HepG2 (cell line): ENCODE data around the gene ZNF771. TPM values are rescaled to one million over a fixed set of nuclear protein-coding genes. Genes with fewer than 3 reads are reported as not detected.

Experiments used
- ATAC-seq: fragments of 200-7000 bp; cut with Tn5 transposase; 3 replicates; pipeline ENCODE4 v1.9.1; 2020; ENCODE audit warnings: mild to moderate bottlenecking, moderate library complexity
- BruUV-seq: library from RNA; stranded (reverse); fragments of 400-500 nt; replicated peaks from 2 replicates; lab custom pipeline; 2021; lab: Mats Ljungman, UMichigan
- CTCF ChIA-PET: fragments of 300-600 bp; formaldehyde crosslinking; extraction: SDS; loops from one replicate; lab custom pipeline; 2021; ENCODE audit warnings: low total read pairs, inconsistent platforms, low intra/inter-chr PET ratio; lab: Yijun Ruan, JAX
- POLR2A ChIA-PET: fragments of 350-600 bp; sonication (Branson Sonifier 250); formaldehyde crosslinking; loops from one replicate; lab custom pipeline; 2020; ENCODE audit warnings: antibody characterized with exemption, inconsistent platforms; lab: Yijun Ruan, JAX
- DNase-seq: peaks from one replicate; pipeline ENCODE4 v3.0.0-alpha.2; 2015; ENCODE audit warnings: low spot score
- FAIRE-seq: peaks from 3 replicates; lab custom pipeline; 2011; peaks lifted over from hg19 to GRCh38; lab: Jason Lieb, UNC
- H2AFZ ChIP-seq: one replicate; pipeline ENCODE4 v1.6.1; 2011; ENCODE audit warnings: low read length, inconsistent platforms
- H3K27ac ChIP-seq: fragments of 300-600 bp; 3 replicates; pipeline ENCODE4 v1.8.0; 2011; ENCODE audit warnings: mixed run types, mild to moderate bottlenecking, mixed read lengths, low read length, inconsistent platforms; ENCODE audit not compliant: insufficient read depth; ENCODE audit errors: extremely low read length
- H3K27me3 ChIP-seq, 2 experiments: fragments of 200-600 bp in 1 of 2; 2 replicates in 1 of 2; 3 replicates in 1 of 2; pipeline versions ENCODE4 v1.6.0 to v1.8.0; 2011; ENCODE audit warnings: low read length in 2 of 2, mild to moderate bottlenecking in 2 of 2, moderate library complexity in 2 of 2, inconsistent platforms in 1 of 2; ENCODE audit not compliant: insufficient read depth in 2 of 2, control insufficient read depth in 1 of 2
- H3K36me3 ChIP-seq, 2 experiments: fragments of 200-600 bp in 1 of 2; replicated peaks in 1 of 2; 2 replicates in 1 of 2; 3 replicates in 1 of 2; pipeline versions ENCODE4 v1.5.1 to v1.8.0; 2011; ENCODE audit warnings: low read length in 2 of 2, inconsistent platforms in 1 of 2; ENCODE audit not compliant: insufficient read depth in 2 of 2, control insufficient read depth in 1 of 2
- H3K4me1 ChIP-seq: 2 replicates; pipeline ENCODE4 v1.5.1; 2012; ENCODE audit warnings: low read length, inconsistent platforms; ENCODE audit not compliant: insufficient read depth
- H3K4me2 ChIP-seq: 2 replicates; pipeline ENCODE4 v1.6.0; 2011; ENCODE audit warnings: low read depth, low read length, inconsistent platforms
- H3K4me3 ChIP-seq, 3 experiments: fragments of 200-600 bp in 1 of 3; sonication (generic), shearing (Covaris generic) in 1 of 3; replicated peaks in 1 of 3; 2 replicates each; pipeline ENCODE4 v1.5.1; 2011 to 2016; ENCODE audit warnings: low read length in 3 of 3, inconsistent platforms in 2 of 3, low read depth in 2 of 3, mild to moderate bottlenecking in 2 of 3, control low read depth in 1 of 3, mixed read lengths in 1 of 3; ENCODE audit not compliant: insufficient read depth in 1 of 3
- H3K79me2 ChIP-seq: one replicate; pipeline ENCODE4 v1.6.1; 2011; ENCODE audit warnings: low read length, inconsistent platforms; ENCODE audit not compliant: insufficient read depth
- H3K9ac ChIP-seq: 2 replicates; pipeline ENCODE4 v1.6.0; 2011; ENCODE audit warnings: mild to moderate bottlenecking, low read depth, low read length, inconsistent platforms; ENCODE audit not compliant: insufficient read depth
- H3K9me3 ChIP-seq: 2 replicates; pipeline ENCODE4 v1.5.1; 2012; ENCODE audit warnings: mild to moderate bottlenecking, low read length
- H4K20me1 ChIP-seq: 2 replicates; pipeline ENCODE4 v1.6.0; 2011; ENCODE audit warnings: inconsistent platforms, mild to moderate bottlenecking, low read length, moderate library complexity; ENCODE audit not compliant: insufficient read depth
- AGO1 ChIP-seq: fragments of 200-400 bp; formaldehyde crosslinking; IDR thresholded peaks from 2 replicates; pipeline ENCODE4 v1.6.1; 2017; ENCODE audit warnings: mild to moderate bottlenecking, low read depth, low read length, moderate library complexity; ENCODE audit not compliant: poor library complexity, severe bottlenecking
- AKAP8 ChIP-seq: sonication (generic); formaldehyde crosslinking; IDR thresholded peaks from 2 replicates; pipeline ENCODE4 v1.5.1; 2020; ENCODE audit warnings: mild to moderate bottlenecking, missing genetic modification reagents
- STAG1 ChIP-seq: sonication (generic); formaldehyde crosslinking; IDR thresholded peaks from 2 replicates; pipeline ENCODE4 v1.4.0; 2020; ENCODE audit warnings: missing genetic modification reagents
- ZFP62 ChIP-seq: sonication (generic); formaldehyde crosslinking; IDR thresholded peaks from 2 replicates; pipeline ENCODE4 v1.4.0; 2020; ENCODE audit warnings: missing genetic modification reagents
- ZNF460 ChIP-seq: sonication (generic); formaldehyde crosslinking; IDR thresholded peaks from 2 replicates; pipeline ENCODE4 v1.5.1; 2020; ENCODE audit warnings: missing genetic modification reagents, mild to moderate bottlenecking, borderline replicate concordance
- ZNF552 ChIP-seq: sonication (generic); formaldehyde crosslinking; IDR thresholded peaks from 2 replicates; pipeline ENCODE4 v1.9.0; 2022; ENCODE audit warnings: missing genetic modification reagents, mild to moderate bottlenecking, borderline replicate concordance
- ZNF687 ChIP-seq: sonication (generic); formaldehyde crosslinking; IDR thresholded peaks from 2 replicates; pipeline ENCODE4 v1.5.1; 2020; ENCODE audit warnings: mild to moderate bottlenecking, missing genetic modification reagents, moderate library complexity
- ZNF776 ChIP-seq: sonication (generic); formaldehyde crosslinking; IDR thresholded peaks from 2 replicates; pipeline ENCODE4 v1.4.0; 2020; ENCODE audit warnings: mild to moderate bottlenecking, missing genetic modification reagents
- ZSCAN25 ChIP-seq: sonication (generic); formaldehyde crosslinking; IDR thresholded peaks from 2 replicates; pipeline ENCODE4 v1.8.0; 2022; ENCODE audit warnings: mild to moderate bottlenecking, missing genetic modification reagents
- WGBS: methylation state at CpG from one replicate; pipeline ENCODE4 v1.1.6; 2017; ENCODE audit warnings: low lambda C conversion rate; 5-methylcytosine and 5-hydroxymethylcytosine counted together
- in situ Hi-C: cut with HindIII; loops from 2 replicates; pipeline ENCODE4 v1.10.0; 2017; ENCODE audit warnings: low pct_unique_long_range_greater_than_20kb; ENCODE audit not compliant: extremely low pct_ligation_motif_present
- intact Hi-C: fragments of 100-400 bp; cut with micrococcal nuclease; formaldehyde crosslinking; loops from one replicate; pipeline ENCODE4 v1.10.0; 2022; ENCODE audit not compliant: unreplicated experiment
- polyA plus RNA-seq, 8 experiments: library from polyadenylated mRNA; depleted of rRNA in 3 of 8; stranded (reverse) in 7 of 8; unstranded in 1 of 8; fragments of >200 nt; fragmentation: Illumina TruSeq in 4 of 8; extraction: Trizol in 4 of 8; gene quantifications; 2 replicates each; pipeline versions ENCODE4 v1.2.1 to v1.2.3, GENCODE V29; 2011 to 2016; ENCODE audit warnings: low read depth in 4 of 8, missing spikeins in 1 of 8, mixed read lengths in 1 of 8; ENCODE audit not compliant: insufficient read depth in 1 of 8
- total RNA-seq, 5 experiments: library from RNA; depleted of rRNA; stranded (reverse); fragments of >200 nt; fragmentation: Illumina TruSeq; extraction: Trizol; gene quantifications; 2 replicates each; pipeline ENCODE4 v1.2.3, GENCODE V29; 2016; ENCODE audit warnings: low read depth in 1 of 5
- TF ChIP-seq, protein P1 (sequence below): sonication (generic); formaldehyde crosslinking; IDR thresholded peaks from 2 replicates; pipeline ENCODE4 v1.5.0; 2020; ENCODE audit warnings: mild to moderate bottlenecking, missing genetic modification reagents

The ZNF771 gene
- total and polyA plus RNA-seq, 2 of the 13 experiments (the other 11 are each of a cell fraction or from before 2014, with no cell fraction given) = 5.0 to 11.8 TPM

DNA sequence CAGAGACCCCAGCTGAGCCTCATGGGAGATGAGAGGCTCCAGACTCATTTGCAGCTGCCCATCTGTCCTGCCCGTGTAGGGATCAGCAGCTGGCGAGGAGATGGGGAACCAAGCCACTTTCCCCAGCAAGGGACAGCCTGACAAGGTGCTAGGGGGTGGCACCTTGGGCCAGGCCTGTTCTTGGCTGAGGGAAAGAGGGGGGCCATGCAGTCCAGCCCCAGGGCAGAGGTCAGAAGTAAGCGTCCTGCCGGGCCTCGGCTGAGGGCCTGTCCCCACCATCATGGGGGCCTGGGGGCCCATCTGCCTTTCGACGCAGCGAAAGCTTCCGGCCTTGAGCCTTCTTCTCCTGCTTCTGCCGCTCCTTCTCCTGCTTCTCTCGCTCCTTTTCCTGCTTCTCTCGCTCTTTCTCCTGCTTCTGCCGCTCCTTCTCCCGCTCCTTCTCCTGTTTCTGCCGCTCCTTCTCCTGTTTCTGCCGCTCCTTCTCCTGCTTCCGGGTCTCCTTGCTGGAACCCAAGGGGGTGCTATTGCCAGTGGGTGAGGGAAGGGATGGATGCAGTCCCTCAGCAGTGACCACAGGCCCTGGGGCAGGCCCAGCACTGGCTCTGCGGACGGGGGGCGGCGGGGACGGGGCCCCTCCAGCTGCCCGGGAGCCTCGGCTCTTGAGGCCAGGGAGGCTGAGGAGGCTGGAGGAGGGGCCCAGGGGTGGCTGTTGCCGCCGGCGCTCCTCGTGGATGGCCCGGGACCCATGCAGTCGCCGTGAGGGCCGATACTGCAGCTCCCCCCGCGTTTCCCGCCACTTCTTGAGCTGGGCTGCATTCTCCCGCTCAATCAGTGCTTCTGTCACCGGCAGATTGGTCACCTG is 49.5 kb upstream of the ZNF771 start (continued):
- TF ChIP-seq AKAP8 (0 out of 2 replicates have a peak, but pooled peaks have one; percentile 3), AGO1 (peak; percentile 83), ZNF687 (CRISPR knock-in tag) (peak; percentile 29; the same call in 1 of the 2 replicates)

DNA sequence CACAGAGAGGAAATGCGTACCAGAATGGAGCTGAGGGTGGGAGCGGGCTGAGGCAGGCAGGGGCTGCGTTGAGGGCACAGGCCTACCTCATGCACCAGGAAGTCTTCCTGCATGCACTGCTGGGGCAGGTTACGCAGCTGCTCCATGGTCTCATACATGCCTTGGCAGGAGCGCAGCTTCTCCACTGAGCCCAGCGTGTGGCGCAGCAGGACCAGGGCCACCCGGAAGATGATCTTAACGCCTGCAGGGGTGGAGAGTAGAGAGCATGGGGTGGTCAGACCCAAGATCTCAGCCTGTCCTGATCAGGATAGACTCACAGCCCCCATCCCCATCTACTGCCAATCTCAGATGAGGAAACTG is 48.8 kb upstream of the ZNF771 start:
- ATAC-seq (no peak), DNase-seq (no peak), FAIRE-seq (no peak)
- ChIA-PET CTCF (no interaction called here), POLR2A (interaction anchor here (1.7 to 6.7 kb wide), 2 partner anchors 11 to 51 kb away, joined by 4 to 94 read pairs; partner anchors contain the start of gene TBC1D10B)
- H3K9ac ChIP-seq = no peak overlapping the region
- H3K36me3 ChIP-seq = peaks cover 13 to 44% of the 10 kb centered on the region in 2 experiments; a peak in 4 of 5 replicates
- TF ChIP-seq ZNF552 (CRISPR knock-in tag) (no peak), ZSCAN25 (peak; percentile 89), ZNF460 (CRISPR knock-in tag) (no peak), STAG1 (peak; percentile 33), ZNF776 (0 out of 2 replicates have a peak, but pooled peaks have one; percentile 10), ZFP62 (CRISPR knock-in tag) (no peak)
- TF ChIP-seq, protein P1, sequence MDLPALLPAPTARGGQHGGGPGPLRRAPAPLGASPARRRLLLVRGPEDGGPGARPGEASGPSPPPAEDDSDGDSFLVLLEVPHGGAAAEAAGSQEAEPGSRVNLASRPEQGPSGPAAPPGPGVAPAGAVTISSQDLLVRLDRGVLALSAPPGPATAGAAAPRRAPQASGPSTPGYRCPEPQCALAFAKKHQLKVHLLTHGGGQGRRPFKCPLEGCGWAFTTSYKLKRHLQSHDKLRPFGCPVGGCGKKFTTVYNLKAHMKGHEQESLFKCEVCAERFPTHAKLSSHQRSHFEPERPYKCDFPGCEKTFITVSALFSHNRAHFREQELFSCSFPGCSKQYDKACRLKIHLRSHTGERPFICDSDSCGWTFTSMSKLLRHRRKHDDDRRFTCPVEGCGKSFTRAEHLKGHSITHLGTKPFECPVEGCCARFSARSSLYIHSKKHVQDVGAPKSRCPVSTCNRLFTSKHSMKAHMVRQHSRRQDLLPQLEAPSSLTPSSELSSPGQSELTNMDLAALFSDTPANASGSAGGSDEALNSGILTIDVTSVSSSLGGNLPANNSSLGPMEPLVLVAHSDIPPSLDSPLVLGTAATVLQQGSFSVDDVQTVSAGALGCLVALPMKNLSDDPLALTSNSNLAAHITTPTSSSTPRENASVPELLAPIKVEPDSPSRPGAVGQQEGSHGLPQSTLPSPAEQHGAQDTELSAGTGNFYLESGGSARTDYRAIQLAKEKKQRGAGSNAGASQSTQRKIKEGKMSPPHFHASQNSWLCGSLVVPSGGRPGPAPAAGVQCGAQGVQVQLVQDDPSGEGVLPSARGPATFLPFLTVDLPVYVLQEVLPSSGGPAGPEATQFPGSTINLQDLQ (CRISPR knock-in tag) = no peak
- no TSS peak for BruUV-seq
- peaks cover 29% of the 10 kb centered on the region for H3K79me2 ChIP-seq
- intact Hi-C loops = no loop called here
- H2AFZ ChIP-seq = no peak overlapping the region
- H3K27me3 ChIP-seq = no peaks in the 10 kb centered on the region; a peak in 1 of 5 replicates
- peaks cover 37% of the 10 kb centered on the region for H3K4me1 ChIP-seq
- in situ Hi-C loops = loop anchor here (10.0 kb wide), 1 partner anchor 256 kb away; the partner anchor contains the start of gene ZNF689
- no peak overlapping the region for H3K4me2 ChIP-seq
- H3K4me3 ChIP-seq = no peak overlapping the region
- H4K20me1 ChIP-seq = no peaks in the 10 kb centered on the region
- no peak overlapping the region for H3K27ac ChIP-seq
- 93% methylated on average over 9 of the region's 9 CpGs for WGBS
- H3K9me3 ChIP-seq = no peaks in the 10 kb centered on the region
